AG09309 (cell line): ENCODE results near the gene ZCWPW1.

Experiments
- DNase-seq: peaks from one replicate; pipeline ENCODE4 v3.0.0-alpha.2; 2010; ENCODE audit warnings: low read depth
- H3K4me3 ChIP-seq: 2 replicates; pipeline ENCODE4 v1.5.1; 2011; ENCODE audit warnings: mild to moderate bottlenecking, low read depth, low read length, moderate library complexity; ENCODE audit not compliant: control insufficient read depth
- CTCF ChIP-seq: IDR thresholded peaks from 2 replicates; pipeline ENCODE4 v1.5.1; 2011; ENCODE audit warnings: mild to moderate bottlenecking, low read depth, low read length, inconsistent platforms; ENCODE audit not compliant: insufficient read depth, control insufficient read depth; ENCODE audit errors: missing control alignments

The ZCWPW1 gene

GRCh38 chr7:100372694-100373093, 55.8 kb downstream of the ZCWPW1 start:
- no peak overlapping the region for H3K4me3 ChIP-seq
- no peak for TF ChIP-seq CTCF
- no peak for DNase-seq

GRCh38 chr7:100372256-100372655, 56.2 kb downstream of the ZCWPW1 start:
- no peak overlapping the region for H3K4me3 ChIP-seq
- TF ChIP-seq CTCF, result no peak
- peak; percentile 17 for DNase-seq

- H3K4me3 ChIP-seq, result no peak overlapping the region
- no peak for TF ChIP-seq CTCF
Observed at GRCh38 chr7:100371561-100372171, 56.8 kb downstream of the ZCWPW1 start.

GRCh38 chr7:100370746-100371145, 57.8 kb downstream of the ZCWPW1 start:
- H3K4me3 ChIP-seq, result no peak overlapping the region
- TF ChIP-seq CTCF, result no peak
- no peak for DNase-seq

More at GRCh38 chr7:100371561-100372171, 56.8 kb downstream of the ZCWPW1 start:
- DNase-seq, result no peak

- no peak for DNase-seq
- TF ChIP-seq CTCF, result no peak
- no peak overlapping the region for H3K4me3 ChIP-seq
Observed at GRCh38 chr7:100370303-100370702, 58.2 kb downstream of the ZCWPW1 start.

GRCh38 chr7:100369105-100369504, 59.4 kb downstream of the ZCWPW1 start:
- TF ChIP-seq CTCF, result no peak
- H3K4me3 ChIP-seq, result no peak overlapping the region
- no peak for DNase-seq
